H1 (cell line): Measurements from ENCODE around the gene KXD1. TPM values are rescaled to one million over a fixed set of nuclear protein-coding genes. Genes with fewer than 3 reads are reported as not detected.
A peak's percentile ranks its signal among the peaks of the same experiment; 100 is the strongest.
"Not testable (repeated sequence)": the region's sequence is repeated elsewhere in the genome, so short reads cannot be mapped to it uniquely, and the experiment has no call there.

ENCODE experiments used
- CTCF ChIA-PET: fragments of 300-600 bp; sonication (Branson Sonifier 250); formaldehyde crosslinking; loops from one replicate; lab custom pipeline; 2021; ENCODE audit not compliant: partially characterized antibody; lab: Charles Lee
- POLR2A ChIA-PET: fragments of 300-600 bp; sonication (Branson Sonifier 250); formaldehyde crosslinking; loops from one replicate; lab custom pipeline; 2021; ENCODE audit warnings: inconsistent platforms; ENCODE audit not compliant: partially characterized antibody; lab: Charles Lee
- DNase-seq, 2 experiments: peaks; one replicate each; pipeline versions ENCODE4 v3.0.0 to v3.0.0-alpha.2; 2010 to 2022; ENCODE audit warnings: low spot score in 2 of 2, low read depth in 1 of 2, mixed read lengths in 1 of 2
- FAIRE-seq: peaks from 2 replicates; lab custom pipeline; 2011; peaks lifted over from hg19 to GRCh38; lab: Jason Lieb, UNC
- H2AFZ ChIP-seq: 2 replicates; pipeline ENCODE4 v1.8.1; 2012; ENCODE audit warnings: low read length, inconsistent platforms
- H2AK5ac ChIP-seq: 2 replicates; pipeline ENCODE4 v1.6.1; 2013; ENCODE audit warnings: low read depth, low read length
- H2BK120ac ChIP-seq: replicated peaks from 2 replicates; pipeline ENCODE3; 2013; ENCODE audit warnings: low read depth, low read length, inconsistent platforms
- H2BK12ac ChIP-seq: 2 replicates; pipeline ENCODE4 v1.6.1; 2013; ENCODE audit warnings: low read depth, low read length
- H2BK15ac ChIP-seq: 2 replicates; pipeline ENCODE4 v1.6.1; 2013; ENCODE audit warnings: low read length
- H2BK20ac ChIP-seq: 2 replicates; pipeline ENCODE4 v1.6.1; 2013; ENCODE audit warnings: low read length
- H2BK5ac ChIP-seq: 2 replicates; pipeline ENCODE4 v1.6.1; 2013; ENCODE audit warnings: low read depth, low read length
- H3K14ac ChIP-seq: 2 replicates; pipeline ENCODE4 v1.6.1; 2013; ENCODE audit warnings: inconsistent platforms; ENCODE audit not compliant: insufficient read length
- H3K18ac ChIP-seq: 2 replicates; pipeline ENCODE4 v1.6.1; 2013; ENCODE audit warnings: low read length; ENCODE audit errors: extremely low read depth
- H3K23ac ChIP-seq: 2 replicates; pipeline ENCODE4 v1.6.1; 2013; ENCODE audit warnings: inconsistent platforms; ENCODE audit not compliant: insufficient read length
- H3K23me2 ChIP-seq: 2 replicates; pipeline ENCODE4 v1.6.1; 2013; ENCODE audit warnings: low read depth, low read length
- H3K27ac ChIP-seq: 2 replicates; pipeline ENCODE4 v1.6.1; 2011; ENCODE audit warnings: low read depth, low read length, inconsistent platforms
- H3K27me3 ChIP-seq, 4 experiments: replicated peaks in 1 of 4; 1 replicate in 1 of 4; 2 replicates in 3 of 4; pipeline versions ENCODE4 v1.6.1 to v1.8.1; 2011 to 2013; ENCODE audit warnings: low read length in 3 of 4, mild to moderate bottlenecking in 3 of 4, inconsistent platforms in 2 of 4, mixed read lengths in 2 of 4, moderate library complexity in 1 of 4; ENCODE audit not compliant: control insufficient read depth in 3 of 4, insufficient read depth in 3 of 4; ENCODE audit errors: extremely low read depth in 1 of 4
- H3K36me3 ChIP-seq, 4 experiments: 2 replicates each; pipeline versions ENCODE4 v1.6.1 to v1.8.1; 2011 to 2013; ENCODE audit warnings: mild to moderate bottlenecking in 4 of 4, low read length in 3 of 4, moderate library complexity in 2 of 4, control low read depth in 1 of 4, inconsistent platforms in 1 of 4; ENCODE audit not compliant: insufficient read depth in 4 of 4, control insufficient read depth in 2 of 4
- H3K4ac ChIP-seq: replicated peaks from 2 replicates; pipeline ENCODE3; 2013; ENCODE audit warnings: low read length, low read depth, mixed read lengths, inconsistent platforms; ENCODE audit not compliant: insufficient read length
- H3K4me1 ChIP-seq, 4 experiments: replicated peaks in 1 of 4; 1 replicate in 1 of 4; 2 replicates in 3 of 4; pipeline versions ENCODE4 v1.6.1 to v1.8.1; 2011 to 2013; ENCODE audit warnings: low read length in 3 of 4, inconsistent platforms in 2 of 4, mixed read lengths in 1 of 4; ENCODE audit not compliant: insufficient read depth in 4 of 4, control insufficient read depth in 3 of 4
- H3K4me2 ChIP-seq, 2 experiments: 2 replicates each; pipeline versions ENCODE4 v1.6.1 to v1.8.1; 2011 to 2013; ENCODE audit warnings: low read depth in 2 of 2, low read length in 2 of 2, control low read depth in 1 of 2, inconsistent platforms in 1 of 2, mild to moderate bottlenecking in 1 of 2; ENCODE audit not compliant: insufficient read depth in 1 of 2
- H3K4me3 ChIP-seq, 4 experiments: fragments of 200-600, 300-600 bp in 1 of 4; sonication (generic), shearing (Covaris generic), sonication (Bioruptor Twin) in 1 of 4; 2 replicates each; pipeline versions ENCODE4 v1.5.1 to v1.8.1; 2011 to 2016; ENCODE audit warnings: low read length in 4 of 4, low read depth in 3 of 4, control low read depth in 2 of 4, inconsistent platforms in 2 of 4, mild to moderate bottlenecking in 2 of 4, mixed read lengths in 1 of 4, moderate library complexity in 1 of 4; ENCODE audit not compliant: insufficient read depth in 2 of 4; ENCODE audit errors: extremely low read depth in 1 of 4
- H3K56ac ChIP-seq: replicated peaks from 2 replicates; pipeline ENCODE3; 2013; ENCODE audit warnings: low read depth, mild to moderate bottlenecking, mixed read lengths, low read length, inconsistent platforms; ENCODE audit not compliant: insufficient read length
- H3K79me1 ChIP-seq: 2 replicates; pipeline ENCODE4 v1.6.1; 2013; ENCODE audit warnings: low read depth, low read length, control low read depth
- H3K79me2 ChIP-seq, 2 experiments: 2 replicates each; pipeline versions ENCODE4 v1.6.1 to v1.8.1; 2012 to 2013; ENCODE audit warnings: low read length in 2 of 2, mild to moderate bottlenecking in 2 of 2, inconsistent platforms in 1 of 2; ENCODE audit not compliant: insufficient read depth in 2 of 2, control insufficient read depth in 1 of 2
- H3K9ac ChIP-seq, 4 experiments: replicated peaks in 1 of 4; 1 replicate in 1 of 4; 2 replicates in 3 of 4; pipeline versions ENCODE4 v1.6.1 to v1.8.1; 2011 to 2013; ENCODE audit warnings: low read depth in 3 of 4, low read length in 3 of 4, control low read depth in 2 of 4, mild to moderate bottlenecking in 2 of 4, moderate library complexity in 2 of 4, inconsistent platforms in 1 of 4; ENCODE audit errors: extremely low read depth in 1 of 4
- H3K9me3 ChIP-seq, 2 experiments: 2 replicates each; pipeline versions ENCODE4 v1.6.1 to v1.8.1; 2012 to 2013; ENCODE audit warnings: mild to moderate bottlenecking in 2 of 2, moderate library complexity in 2 of 2, control low read depth in 1 of 2, inconsistent platforms in 1 of 2, low read depth in 1 of 2, low read length in 1 of 2, mixed read lengths in 1 of 2; ENCODE audit not compliant: insufficient read depth in 2 of 2
- H4K20me1 ChIP-seq, 2 experiments: replicated peaks in 1 of 2; 2 replicates each; pipeline versions ENCODE3 to v1.8.1; 2011 to 2013; ENCODE audit warnings: inconsistent platforms in 2 of 2, low read length in 2 of 2, mild to moderate bottlenecking in 1 of 2; ENCODE audit not compliant: insufficient read depth in 2 of 2, control insufficient read depth in 1 of 2
- H4K5ac ChIP-seq: 2 replicates; pipeline ENCODE4 v1.6.1; 2013; ENCODE audit warnings: low read length, low read depth, mixed read lengths, inconsistent platforms; ENCODE audit not compliant: insufficient read length
- H4K8ac ChIP-seq: 2 replicates; pipeline ENCODE4 v1.8.0; 2013; ENCODE audit warnings: mild to moderate bottlenecking, moderate library complexity, low read length, inconsistent platforms; ENCODE audit not compliant: insufficient read depth; ENCODE audit errors: extremely low read depth
- H4K91ac ChIP-seq: replicated peaks from 2 replicates; pipeline ENCODE3; 2013; ENCODE audit warnings: low read length, mixed read lengths, inconsistent platforms; ENCODE audit not compliant: insufficient read length
- WGBS, 2 experiments: shearing (Covaris generic) in 1 of 2; methylation state at CpG; one replicate each; pipeline versions ENCODE4 v1.1.6 to v1.1.7; 2013 to 2015; ENCODE audit warnings: low lambda C conversion rate in 2 of 2, mixed read lengths in 2 of 2, inconsistent platforms in 1 of 2, low coverage in 1 of 2, missing lambda C conversion rate in 1 of 2; ENCODE audit not compliant: insufficient replicate concordance in 2 of 2, insufficient coverage in 1 of 2, insufficient read length in 1 of 2; ENCODE audit errors: extremely low coverage in 1 of 2, missing lambda C conversion rate in 1 of 2; 5-methylcytosine and 5-hydroxymethylcytosine counted together
- polyA plus RNA-seq, 7 experiments: library from polyadenylated mRNA; depleted of rRNA in 3 of 7; stranded (reverse) in 5 of 7; unstranded in 2 of 7; fragments of >200 nt in 5 of 7; fragments of 200-250 nt in 2 of 7; gene quantifications; 1 replicate in 5 of 7; 2 replicates in 1 of 7; 4 replicates in 1 of 7; pipeline versions ENCODE4 v1.2.1 to v1.2.3, GENCODE V29; 2011 to 2013; ENCODE audit warnings: missing spikeins in 2 of 7, mixed read lengths in 2 of 7
- total RNA-seq: library from RNA; stranded (reverse); fragmentation: NEBNext Ultra II Directional; extraction: Animal tissue kit (Norgen Biotek cat#: 25700); gene quantifications from 2 replicates; pipeline ENCODE4 v1.2.1, GENCODE V29; 2021

KXD1 gene
- total and polyA plus RNA-seq, 2 of the 8 experiments (the other 6 are each of a cell fraction or from before 2014, with no cell fraction given), result 115 to 267 TPM

DNA sequence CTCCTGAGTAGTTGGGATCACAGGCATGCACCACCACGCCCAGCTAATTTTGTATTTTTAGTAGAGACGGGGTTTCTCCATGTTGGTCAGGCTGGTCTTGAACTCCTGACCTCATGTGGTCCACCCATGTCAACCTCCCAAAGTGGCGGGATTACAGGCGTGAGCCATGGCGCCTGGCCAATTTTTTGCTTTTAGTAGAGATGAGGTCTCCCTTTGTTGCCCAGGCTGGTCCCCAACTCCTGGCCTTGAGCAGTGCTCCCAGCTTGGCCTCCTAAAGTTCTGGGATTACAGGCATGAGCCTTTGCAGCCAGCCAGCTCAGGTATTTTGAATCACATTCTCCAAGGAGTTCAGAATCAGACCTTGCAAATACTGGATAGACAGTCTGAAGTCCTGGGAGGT is 35.1 kb downstream of the KXD1 start:
- H3K4me2 ChIP-seq, result peak overlapping the region in 1 of 2 experiments; percentile 74; a peak in 1 of 4 replicates
- not testable (repeated sequence) for H3K79me1 ChIP-seq, H2AK5ac ChIP-seq, H3K36me3 ChIP-seq, H3K18ac ChIP-seq, FAIRE-seq, H2BK5ac ChIP-seq, H3K23ac ChIP-seq, H2BK12ac ChIP-seq, H4K8ac ChIP-seq, H3K56ac ChIP-seq, H3K4me3 ChIP-seq, H4K91ac ChIP-seq, H2BK120ac ChIP-seq, H3K9me3 ChIP-seq, H3K79me2 ChIP-seq, H4K20me1 ChIP-seq, H4K5ac ChIP-seq, H3K27me3 ChIP-seq, H2BK20ac ChIP-seq, H3K27ac ChIP-seq, H3K14ac ChIP-seq, H2BK15ac ChIP-seq, DNase-seq, H3K4ac ChIP-seq, H3K9ac ChIP-seq, H2AFZ ChIP-seq
- ChIA-PET CTCF (interaction anchor here (0.9 to 12.5 kb wide), 16 partner anchors 11 to 255 kb away, joined by 3 to 139 read pairs (median 6); partner anchors contain the start of gene FKBP8), POLR2A (interaction anchor here (0.6 to 10.3 kb wide), 17 partner anchors 11 to 264 kb away, joined by 3 to 112 read pairs (median 4); partner anchors contain the start of genes ELL, TMEM59L and UBA52)
- 91% methylated on average over 5 of the region's 5 CpGs; no CpG with 5 or more reads in 1 of the 2 experiments for WGBS, 2 experiments
- peaks cover 17% of the 10 kb centered on the region for H3K23me2 ChIP-seq
- peaks cover 2 to 36% (median 25%) of the 10 kb centered on the region in 4 experiments for H3K4me1 ChIP-seq
